ACC112 (cell line): Measurements from ENCODE around the gene TNRC18.
"Not testable (repeated sequence)": the region's sequence is repeated elsewhere in the genome, so short reads cannot be mapped to it uniquely, and the experiment has no call there.

Source experiments
- H2AFZ ChIP-seq: fragments of 200-600 bp; sonication (generic); one replicate; pipeline ENCODE4 v1.6.0; 2017; ENCODE audit warnings: antibody characterized with exemption, low read length; ENCODE audit not compliant: unreplicated experiment
- H3K27ac ChIP-seq: fragments of 200-600 bp; sonication (generic); 2 replicates; pipeline ENCODE4 v1.5.1; 2014; ENCODE audit warnings: low read depth, mild to moderate bottlenecking, antibody characterized with exemption, low read length, moderate library complexity
- H3K27me3 ChIP-seq: fragments of 200-600 bp; sonication (generic); 2 replicates; pipeline ENCODE4 v1.6.1; 2014; ENCODE audit warnings: mild to moderate bottlenecking, antibody characterized with exemption, low read length, moderate library complexity, mixed read lengths; ENCODE audit not compliant: insufficient read depth
- H3K36me3 ChIP-seq: fragments of 200-600 bp; sonication (generic); 2 replicates; pipeline ENCODE4 v1.6.1; 2016; ENCODE audit warnings: mild to moderate bottlenecking, antibody characterized with exemption, low read length, moderate library complexity, mixed read lengths; ENCODE audit not compliant: insufficient read depth
- H3K4me1 ChIP-seq: fragments of 200-600 bp; sonication (generic); one replicate; pipeline ENCODE4 v1.6.1; 2016; ENCODE audit warnings: low read length, mixed read lengths; ENCODE audit not compliant: insufficient read depth, unreplicated experiment, control insufficient read depth
- H3K4me3 ChIP-seq: fragments of 200-600 bp; sonication (generic); 2 replicates; pipeline ENCODE4 v1.5.1; 2014; ENCODE audit warnings: mild to moderate bottlenecking, low read depth, low read length
- H3K79me2 ChIP-seq: fragments of 200-600 bp; sonication (generic); one replicate; pipeline ENCODE4 v1.6.0; 2016; ENCODE audit warnings: low read length; ENCODE audit not compliant: control insufficient read depth, unreplicated experiment, insufficient read depth

Gene TNRC18

GRCh38 chr7:5300366-5300765, 123.3 kb downstream of the TNRC18 start:
- Histone ChIP-seq H3K4me1 (no peaks in the 10 kb centered on the region), H2AFZ (no peak overlapping the region), H3K27me3 (no peaks in the 10 kb centered on the region), H3K27ac (no peak overlapping the region), H3K79me2 (no peaks in the 10 kb centered on the region), H3K4me3 (no peak overlapping the region), H3K36me3 (no peaks in the 10 kb centered on the region)

GRCh38 chr7:5296611-5297226, 126.9 kb downstream of the TNRC18 start:
- H2AFZ ChIP-seq = no peak overlapping the region
- no peak overlapping the region for H3K4me3 ChIP-seq
- no peaks in the 10 kb centered on the region for H3K27me3 ChIP-seq
- no peaks in the 10 kb centered on the region for H3K36me3 ChIP-seq
- H3K4me1 ChIP-seq = no peaks in the 10 kb centered on the region
- no peaks in the 10 kb centered on the region for H3K79me2 ChIP-seq
- no peak overlapping the region for H3K27ac ChIP-seq

- no peaks in the 10 kb centered on the region for H3K79me2 ChIP-seq
- H3K4me3 ChIP-seq = no peak overlapping the region
- H2AFZ ChIP-seq = no peak overlapping the region
- H3K27ac ChIP-seq = no peak overlapping the region
- H3K36me3 ChIP-seq = no peaks in the 10 kb centered on the region
- H3K4me1 ChIP-seq = no peaks in the 10 kb centered on the region
- no peaks in the 10 kb centered on the region for H3K27me3 ChIP-seq
Measured at GRCh38 chr7:5296015-5296610, 127.5 kb downstream of the TNRC18 start.

- H2AFZ ChIP-seq = no peak overlapping the region
Measured at GRCh38 chr7:5295039-5296014, 128.3 kb downstream of the TNRC18 start.

GRCh38 chr7:5294169-5294987, 129.3 kb downstream of the TNRC18 start:
- Histone ChIP-seq H3K27ac (no peak overlapping the region), H3K4me3 (no peak overlapping the region), H3K27me3 (no peaks in the 10 kb centered on the region), H3K4me1 (no peaks in the 10 kb centered on the region), H2AFZ (no peak overlapping the region), H3K36me3 (no peaks in the 10 kb centered on the region), H3K79me2 (no peaks in the 10 kb centered on the region)

More at GRCh38 chr7:5295039-5296014, 128.3 kb downstream of the TNRC18 start:
- Histone ChIP-seq H3K4me1 (no peaks in the 10 kb centered on the region), H3K36me3 (no peaks in the 10 kb centered on the region), H3K27ac (no peak overlapping the region), H3K27me3 (no peaks in the 10 kb centered on the region), H3K79me2 (no peaks in the 10 kb centered on the region), H3K4me3 (no peak overlapping the region)

- H3K79me2 ChIP-seq, H3K4me3 ChIP-seq, H2AFZ ChIP-seq, H3K36me3 ChIP-seq, H3K4me1 ChIP-seq, H3K27ac ChIP-seq, H3K27me3 ChIP-seq: not testable (repeated sequence)
Measured at GRCh38 chr7:5291711-5292335, 131.8 kb downstream of the TNRC18 start.

- Histone ChIP-seq H3K79me2 (no peaks in the 10 kb centered on the region), H2AFZ (no peak overlapping the region), H3K27ac (no peak overlapping the region), H3K27me3 (no peaks in the 10 kb centered on the region), H3K4me1 (no peaks in the 10 kb centered on the region), H3K36me3 (no peaks in the 10 kb centered on the region), H3K4me3 (no peak overlapping the region)
Measured at GRCh38 chr7:5291301-5291700, 132.3 kb downstream of the TNRC18 start.

GRCh38 chr7:5289355-5289754, 134.3 kb downstream of the TNRC18 start:
- Histone ChIP-seq H3K4me1 (no peaks in the 10 kb centered on the region), H2AFZ (no peak overlapping the region), H3K27ac (no peak overlapping the region), H3K4me3 (no peak overlapping the region), H3K36me3 (no peaks in the 10 kb centered on the region), H3K27me3 (no peaks in the 10 kb centered on the region), H3K79me2 (no peaks in the 10 kb centered on the region)

GRCh38 chr7:5288560-5288959, 135.1 kb downstream of the TNRC18 start:
- H3K79me2 ChIP-seq, H3K4me3 ChIP-seq, H2AFZ ChIP-seq, H3K27me3 ChIP-seq, H3K4me1 ChIP-seq, H3K27ac ChIP-seq, H3K36me3 ChIP-seq: not testable (repeated sequence)

- Histone ChIP-seq H3K79me2 (no peaks in the 10 kb centered on the region), H3K36me3 (no peaks in the 10 kb centered on the region), H2AFZ (no peak overlapping the region), H3K4me1 (no peaks in the 10 kb centered on the region), H3K27me3 (peaks cover 7% of the 10 kb centered on the region; the same call in 1 of the 2 replicates), H3K27ac (no peak overlapping the region), H3K4me3 (no peak overlapping the region)
Measured at GRCh38 chr7:5287802-5288201, 135.8 kb downstream of the TNRC18 start.
